B cell (primary cell): ENCODE results near the gene PAN3. TPM values are rescaled to one million over a fixed set of nuclear protein-coding genes. Genes with fewer than 3 reads are reported as not detected.

Source experiments
- ATAC-seq: fragments of 200-7000 bp; cut with Tn5 transposase; one replicate; pipeline ENCODE4 v1.10.0; 2021; ENCODE audit warnings: low read depth, mild to moderate bottlenecking, moderate number of reproducible peaks, moderate library complexity
- CTCF ChIA-PET: fragments of 350-600 bp; sonication (Branson Sonifier 250); formaldehyde crosslinking; loops from one replicate; lab custom pipeline; 2021; ENCODE audit warnings: antibody characterized with exemption, inconsistent platforms; lab: Charles Lee
- POLR2A ChIA-PET: fragments of 350-600 bp; sonication (Branson Sonifier 250); formaldehyde crosslinking; loops from one replicate; lab custom pipeline; 2021; ENCODE audit warnings: antibody characterized with exemption; lab: Charles Lee
- DNase-seq: peaks from one replicate; pipeline ENCODE4 v3.0.0; 2013
- H2AFZ ChIP-seq: 2 replicates; pipeline ENCODE4 v1.6.1; 2012; ENCODE audit warnings: mild to moderate bottlenecking, low read depth, low read length; ENCODE audit not compliant: insufficient read depth, poor library complexity, severe bottlenecking
- H3K27ac ChIP-seq, 2 donors: 1 replicate in 1 of 2; 2 replicates in 1 of 2; pipeline ENCODE4 v1.5.1; 2012 to 2013; ENCODE audit warnings: low read length in 2 of 2, mild to moderate bottlenecking in 2 of 2, moderate library complexity in 1 of 2
- H3K27me3 ChIP-seq, 4 experiments: fragments of 200-600 bp in 1 of 4; sonication (generic) in 1 of 4; replicated peaks in 1 of 4; 1 replicate in 2 of 4; 2 replicates in 2 of 4; pipeline versions ENCODE4 v1.6.1 to v1.7.0; 2013 to 2016; ENCODE audit warnings: low read length in 3 of 4, mild to moderate bottlenecking in 2 of 4, mixed read lengths in 1 of 4, moderate library complexity in 1 of 4; ENCODE audit not compliant: insufficient read depth in 4 of 4, control insufficient read depth in 3 of 4; ENCODE audit errors: control extremely low read depth in 1 of 4
- H3K36me3 ChIP-seq, 2 experiments: replicated peaks in 1 of 2; 1 replicate in 1 of 2; 2 replicates in 1 of 2; pipeline versions ENCODE4 v1.6.1 to v1.7.1; 2013; ENCODE audit warnings: low read length in 1 of 2; ENCODE audit not compliant: insufficient read depth in 2 of 2, control insufficient read depth in 1 of 2; ENCODE audit errors: control extremely low read depth in 1 of 2, extremely low read depth in 1 of 2
- H3K4me1 ChIP-seq, 2 donors: fragments of 200-600 bp in 1 of 2; sonication (generic) in 1 of 2; 1 replicate in 1 of 2; 2 replicates in 1 of 2; pipeline versions ENCODE4 v1.5.1 to v1.6.1; 2013 to 2017; ENCODE audit warnings: low read length in 2 of 2; ENCODE audit not compliant: control insufficient read depth in 2 of 2, insufficient read depth in 2 of 2
- H3K4me2 ChIP-seq: replicated peaks from 2 replicates; pipeline ENCODE3; 2012; ENCODE audit warnings: mild to moderate bottlenecking, low read depth, low read length; ENCODE audit not compliant: poor library complexity, severe bottlenecking
- H3K4me3 ChIP-seq, 5 experiments: fragments of 200-600 bp in 1 of 5; sonication (generic) in 1 of 5; 1 replicate in 3 of 5; 2 replicates in 2 of 5; pipeline versions ENCODE4 v1.5.1 to v1.7.0; 2011 to 2016; ENCODE audit warnings: low read length in 4 of 5, mild to moderate bottlenecking in 4 of 5, low read depth in 2 of 5, control low read depth in 1 of 5, moderate library complexity in 1 of 5; ENCODE audit not compliant: insufficient read depth in 1 of 5; ENCODE audit errors: control extremely low read depth in 1 of 5, extremely low read depth in 1 of 5
- H3K79me2 ChIP-seq: fragments of 200-600 bp; sonication (generic); one replicate; pipeline ENCODE4 v1.6.0; 2016; ENCODE audit warnings: low read length; ENCODE audit not compliant: control insufficient read depth, insufficient read depth
- H3K9ac ChIP-seq: fragments of 200-600 bp; sonication (generic); 2 replicates; pipeline ENCODE4 v1.6.1; 2017; ENCODE audit warnings: mild to moderate bottlenecking, low read length, moderate library complexity
- H3K9me3 ChIP-seq, 3 donors: one replicate each; pipeline versions ENCODE4 v1.6.1 to v1.7.1; 2013; ENCODE audit warnings: low read length in 2 of 3; ENCODE audit not compliant: control insufficient read depth in 2 of 3, insufficient read depth in 1 of 3; ENCODE audit errors: control extremely low read depth in 1 of 3
- H4K20me1 ChIP-seq: 2 replicates; pipeline ENCODE4 v1.6.0; 2012; ENCODE audit warnings: mild to moderate bottlenecking, low read length; ENCODE audit not compliant: insufficient read depth, control insufficient read depth, poor library complexity, severe bottlenecking
- H3K27ac Mint-ChIP-seq: one replicate; pipeline ENCODE4 v1.8.0; 2021; ENCODE audit warnings: mixed read lengths
- H3K27me3 Mint-ChIP-seq: one replicate; pipeline ENCODE4 v1.8.0; 2021; ENCODE audit warnings: mixed read lengths
- H3K4me1 Mint-ChIP-seq: one replicate; pipeline ENCODE4 v1.8.0; 2021; ENCODE audit warnings: mixed read lengths
- H3K4me3 Mint-ChIP-seq: one replicate; pipeline ENCODE4 v1.8.0; 2021; ENCODE audit warnings: mixed read lengths
- H3K9me3 Mint-ChIP-seq: one replicate; pipeline ENCODE4 v1.8.0; 2022; ENCODE audit warnings: mixed read lengths; ENCODE audit not compliant: insufficient read depth
- CTCF ChIP-seq: fragments of 200-600 bp; IDR thresholded peaks from one replicate; pipeline ENCODE4 v1.8.0; 2022; ENCODE audit warnings: antibody characterized with exemption, mild to moderate bottlenecking
- EZH2 ChIP-seq: IDR thresholded peaks from 2 replicates; pipeline ENCODE4 v1.6.1; 2012; ENCODE audit warnings: borderline replicate concordance, low read depth, mild to moderate bottlenecking, moderate library complexity, low read length; ENCODE audit not compliant: insufficient read depth, poor library complexity, severe bottlenecking
- WGBS: methylation state at CpG from one replicate; pipeline ENCODE4 v1.1.5; 2013; ENCODE audit warnings: missing lambda C conversion rate; ENCODE audit not compliant: insufficient coverage; 5-methylcytosine and 5-hydroxymethylcytosine counted together
- intact Hi-C: fragments of 100-400 bp; cut with micrococcal nuclease; formaldehyde crosslinking; loops from one replicate; pipeline ENCODE4 v1.10.0; 2022
- polyA plus RNA-seq: library from polyadenylated mRNA; depleted of rRNA; stranded (reverse); fragments of >200 nt; gene quantifications from 2 replicates; pipeline ENCODE4 v1.2.3, GENCODE V29; 2012
- total RNA-seq, 2 donors: library from RNA; stranded (reverse); fragments of 120-200 nt in 1 of 2; gene quantifications; 1 replicate in 1 of 2; 2 replicates in 1 of 2; pipeline versions ENCODE4 v1.2.3 to v1.2.4, GENCODE V29; 2013 to 2022

Gene PAN3
- total and polyA plus RNA-seq, 2 donors (not counting 1 experiment from before 2014, with no cell fraction given) = 23.4 to 117 TPM

GRCh38 chr13:28171266-28171665 lies 32.9 kb downstream of the PAN3 start:
- H2AFZ ChIP-seq = no peak overlapping the region
- no peak overlapping the region for H3K27ac Mint-ChIP-seq
- H4K20me1 ChIP-seq = peaks cover 72% of the 10 kb centered on the region
- H3K79me2 ChIP-seq = peaks cover 85% of the 10 kb centered on the region
- no peak overlapping the region for H3K9ac ChIP-seq
- WGBS = 94% methylated on average over 2 of the region's 5 CpGs
- H3K27me3 ChIP-seq = no peaks in the 10 kb centered on the region
- peaks cover 0 to 6% of the 10 kb centered on the region in 2 donors for H3K4me1 ChIP-seq
- intact Hi-C loops = no loop called here
- no peak overlapping the region for H3K27ac ChIP-seq
- ATAC-seq (no peak), DNase-seq (no peak)
- no peaks in the 10 kb centered on the region for H3K9me3 Mint-ChIP-seq
- H3K36me3 ChIP-seq = peaks cover 0 to 28% of the 10 kb centered on the region in 2 experiments
- H3K27me3 Mint-ChIP-seq = no peaks in the 10 kb centered on the region
- H3K4me2 ChIP-seq = no peak overlapping the region
- peaks cover 45% of the 10 kb centered on the region for H3K4me1 Mint-ChIP-seq
- ChIA-PET CTCF (no interaction called here), POLR2A (no interaction called here)
- no peak overlapping the region for H3K4me3 Mint-ChIP-seq
- TF ChIP-seq EZH2 = no peak
- TF ChIP-seq CTCF = no peak
- H3K4me3 ChIP-seq = no peak overlapping the region
- no peaks in the 10 kb centered on the region for H3K9me3 ChIP-seq

GRCh38 chr13:28172947-28173346 lies 34.6 kb downstream of the PAN3 start:
- ChIA-PET POLR2A (no interaction called here), CTCF (interaction anchor here (0.6 kb wide), 1 partner anchor 445 kb away, joined by 3 read pairs; no protein-coding TSS in a partner anchor)
- H3K36me3 ChIP-seq = peaks cover 6 to 37% of the 10 kb centered on the region in 2 experiments
- H3K4me2 ChIP-seq = no peak overlapping the region
- Mint-ChIP-seq H3K27me3 (no peaks in the 10 kb centered on the region), H3K27ac (no peak overlapping the region), H3K9me3 (no peaks in the 10 kb centered on the region), H3K4me3 (no peak overlapping the region), H3K4me1 (peaks cover 33% of the 10 kb centered on the region)
- no peaks in the 10 kb centered on the region for H3K9me3 ChIP-seq
- no peak overlapping the region for H3K9ac ChIP-seq
- DNase-seq = no peak
- no peak overlapping the region for H2AFZ ChIP-seq
- ATAC-seq = no peak
- no peak overlapping the region for H3K27ac ChIP-seq
- H3K4me3 ChIP-seq = no peak overlapping the region
- 100% methylated on average over 1 of the region's 2 CpGs for WGBS
- peaks cover 56% of the 10 kb centered on the region for H4K20me1 ChIP-seq
- H3K4me1 ChIP-seq = peaks cover 0 to 6% of the 10 kb centered on the region in 2 donors
- TF ChIP-seq CTCF = no peak
- no peak for TF ChIP-seq EZH2
- H3K79me2 ChIP-seq = peaks cover 70% of the 10 kb centered on the region
- no peaks in the 10 kb centered on the region for H3K27me3 ChIP-seq
- intact Hi-C loops = no loop called here
